Right kidney (tissue), 1 donor: Measurements from ENCODE around the gene PARVB.

Source experiments
- DNase-seq: peaks from one replicate; pipeline ENCODE4 v3.0.0-alpha.2; 2016

PARVB gene

DNA sequence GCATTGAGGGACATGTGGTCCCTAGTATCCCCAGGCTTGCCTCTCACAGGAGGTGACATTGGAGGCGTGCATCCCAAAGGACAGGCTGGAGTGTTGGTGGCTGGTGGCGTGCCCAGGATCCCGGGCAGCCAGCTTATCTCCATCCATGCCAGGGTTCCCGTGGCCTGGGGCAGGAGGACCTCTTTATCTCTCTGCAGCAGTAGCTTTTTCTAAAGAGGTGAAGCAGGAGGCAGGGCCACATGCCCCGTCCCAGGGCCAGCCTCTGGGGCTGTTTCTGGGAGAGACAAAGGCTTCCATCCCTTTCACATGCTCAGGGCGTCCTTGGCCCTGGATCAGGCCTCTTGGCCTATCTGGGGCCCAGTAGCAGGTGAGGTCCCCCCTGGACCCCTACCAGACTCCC is 176.3 kb downstream of the PARVB start:
- no peak for DNase-seq

DNA sequence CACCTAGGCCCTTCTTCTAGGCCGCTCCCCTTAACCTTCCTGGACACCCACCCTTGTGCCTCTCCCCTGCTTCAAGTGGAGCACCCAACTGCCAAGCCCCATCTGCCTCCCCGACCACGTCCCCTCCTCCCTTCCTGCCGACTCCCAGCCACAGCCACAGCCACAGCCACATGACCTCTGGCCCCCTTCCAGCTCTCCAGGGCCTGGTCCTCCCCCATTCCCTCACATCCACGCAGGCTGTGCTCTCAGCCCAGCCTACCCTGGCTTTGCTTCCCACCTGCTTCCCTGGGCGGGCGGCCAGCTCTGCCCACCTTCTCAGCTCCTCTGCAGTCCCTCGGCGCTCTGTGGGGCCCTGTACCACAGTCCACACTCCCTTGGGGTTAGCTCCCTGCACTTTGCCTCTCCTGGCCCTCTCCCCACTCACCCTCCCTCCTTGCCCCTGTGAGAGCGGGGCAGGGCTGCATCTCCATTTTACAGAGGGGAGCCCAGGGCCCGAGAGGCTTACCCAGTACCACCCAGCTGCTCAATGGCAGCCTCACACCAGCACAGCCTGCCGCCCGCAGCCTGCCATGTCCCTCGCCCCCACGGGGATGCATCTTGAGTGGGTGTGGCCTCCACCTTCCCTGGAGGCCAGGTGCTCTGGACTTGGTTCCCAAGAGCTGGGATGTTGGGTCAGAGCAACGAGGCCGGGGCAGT is 176.9 kb downstream of the PARVB start:
- DNase-seq = no peak

DNA sequence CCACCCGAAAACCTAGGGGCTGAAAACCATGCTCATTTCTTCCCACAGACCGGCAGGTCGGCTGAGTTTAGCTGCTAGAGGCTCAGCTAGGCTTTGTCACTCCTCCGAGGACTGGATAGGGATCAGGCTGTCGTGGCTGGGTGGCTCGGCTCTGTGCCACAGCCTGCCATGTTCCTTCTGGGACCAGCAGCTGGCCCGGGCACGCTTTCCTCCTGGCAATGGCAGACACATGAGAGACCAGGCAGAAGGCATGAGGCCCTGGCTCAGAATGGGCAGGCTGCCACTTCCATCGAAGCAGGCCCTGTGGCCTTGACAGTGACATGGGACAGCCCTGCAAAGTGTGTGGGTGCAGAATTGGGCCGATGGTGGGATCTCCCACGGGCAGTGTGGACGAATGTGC is 177.6 kb downstream of the PARVB start:
- no peak for DNase-seq

DNA sequence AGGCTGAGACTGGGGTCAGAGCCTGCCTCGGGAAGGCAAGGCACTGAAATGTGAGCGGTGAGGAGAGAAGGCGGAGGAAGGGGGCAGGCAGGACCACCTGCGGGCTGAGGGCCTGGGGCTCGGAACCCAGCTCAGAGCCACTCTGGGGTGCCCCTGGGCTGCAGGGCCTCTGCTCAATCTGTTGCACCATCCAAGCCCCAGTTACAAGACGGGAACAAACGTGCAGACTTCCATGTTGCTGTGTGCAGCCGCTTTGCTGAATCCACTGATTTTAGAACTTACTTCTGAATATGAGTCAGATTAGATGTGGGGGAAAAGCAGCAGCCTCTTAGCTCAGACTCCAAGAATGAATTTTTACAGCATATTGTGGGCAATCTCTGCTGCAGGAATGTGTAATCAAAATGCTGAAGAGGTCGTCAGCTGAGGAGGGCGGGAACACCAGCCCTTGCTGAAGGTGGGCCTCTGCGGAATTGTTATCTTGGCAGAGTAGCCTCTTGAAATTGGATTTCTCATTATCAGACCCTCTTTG is 178.2 kb downstream of the PARVB start:
- DNase-seq = no peak

DNA sequence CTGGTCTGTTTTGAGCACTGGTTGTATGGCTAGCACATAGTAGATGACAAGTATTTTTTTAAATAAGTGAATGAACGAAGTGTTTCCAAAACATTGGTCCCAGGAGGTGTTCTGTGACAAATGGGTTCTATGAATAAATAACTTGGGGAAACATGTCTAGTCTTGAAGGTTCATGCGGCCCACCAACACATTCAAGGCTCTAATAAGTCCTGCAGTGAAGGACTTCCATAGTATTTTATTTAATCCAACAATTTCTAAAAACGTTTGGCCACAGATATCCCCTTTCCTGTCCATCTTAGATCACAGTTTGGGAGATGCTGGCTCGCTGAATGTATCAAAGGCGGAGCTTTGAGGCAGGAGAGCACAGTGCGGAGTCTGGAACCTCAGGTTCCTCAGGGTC is 179.1 kb downstream of the PARVB start:
- no peak for DNase-seq

DNA sequence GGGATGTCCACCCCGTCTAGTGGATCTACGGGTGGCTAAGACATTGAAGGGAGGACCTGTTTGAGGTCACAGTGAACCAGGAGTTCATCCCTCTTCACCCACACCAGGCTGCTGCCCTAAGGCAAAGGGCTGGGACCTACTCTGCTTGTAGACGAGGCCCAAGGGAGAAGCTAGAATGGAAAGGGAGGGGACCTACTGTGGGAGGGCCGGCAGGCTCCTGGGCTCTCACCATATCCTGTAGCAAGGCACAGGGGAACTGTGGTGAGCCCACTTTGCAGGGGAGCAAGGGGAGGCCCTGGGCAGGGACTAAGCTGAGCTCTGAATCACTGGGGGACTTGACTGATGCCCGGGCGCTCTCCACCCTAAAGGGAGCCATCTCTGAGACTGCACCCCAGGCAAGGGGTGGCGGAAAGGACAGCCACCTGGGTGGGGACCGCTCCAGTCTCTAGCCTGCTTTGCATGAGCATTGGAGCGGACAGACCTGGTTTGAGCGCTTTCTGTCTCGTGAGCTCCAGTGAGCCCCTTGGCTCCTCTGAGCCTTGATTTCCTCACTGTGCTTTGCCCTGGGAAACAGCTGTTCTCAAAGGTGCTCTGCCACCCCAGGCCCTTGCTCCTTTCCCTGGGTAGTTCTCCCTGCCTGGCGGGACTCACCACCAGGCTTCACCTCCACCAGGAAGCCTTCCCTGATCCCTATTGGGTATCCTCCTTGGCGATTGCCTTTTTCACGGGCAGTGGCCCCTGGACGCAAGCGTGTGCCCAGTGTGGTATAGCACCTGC is 180.8 kb downstream of the PARVB start:
- DNase-seq = no peak

DNA sequence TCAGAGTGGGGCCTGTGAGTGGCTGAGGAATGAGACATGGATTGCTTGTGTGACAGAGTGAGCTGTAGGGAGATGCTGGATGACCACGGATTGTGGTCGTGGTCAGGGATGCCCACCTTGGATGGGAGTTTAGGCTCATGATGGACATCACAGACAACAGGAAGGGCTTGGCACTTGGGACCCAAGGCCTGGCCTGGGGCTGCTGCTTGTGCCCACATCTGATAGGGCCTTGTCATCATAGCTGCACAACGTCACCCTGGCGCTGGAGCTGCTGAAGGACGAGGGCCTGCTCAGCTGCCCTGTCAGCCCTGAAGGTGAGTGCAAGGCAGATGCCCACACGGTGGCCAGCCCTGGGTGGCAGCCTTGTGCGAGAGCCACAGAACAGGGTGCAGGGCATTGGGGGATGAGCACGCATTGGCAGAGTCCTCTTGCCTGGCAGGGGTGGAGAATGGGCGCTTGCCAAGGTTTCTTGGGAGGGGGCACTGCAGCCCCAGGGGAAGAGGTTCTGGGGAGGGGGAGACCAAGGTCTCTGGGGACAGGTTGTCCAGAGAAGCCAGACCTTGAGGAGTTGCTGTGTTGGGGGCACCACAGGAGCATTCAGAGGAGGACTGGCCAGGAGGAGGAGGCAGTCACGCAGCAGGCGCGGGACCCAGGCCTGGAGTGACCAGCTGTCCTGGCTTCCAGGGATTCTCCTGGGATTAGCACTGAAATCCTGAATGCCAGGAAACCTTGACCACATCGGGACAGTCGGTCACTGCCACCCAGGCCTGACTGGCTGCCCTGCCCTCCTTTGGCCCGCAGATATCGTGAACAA is 181.6 kb downstream of the PARVB start:
- no peak for DNase-seq

DNA sequence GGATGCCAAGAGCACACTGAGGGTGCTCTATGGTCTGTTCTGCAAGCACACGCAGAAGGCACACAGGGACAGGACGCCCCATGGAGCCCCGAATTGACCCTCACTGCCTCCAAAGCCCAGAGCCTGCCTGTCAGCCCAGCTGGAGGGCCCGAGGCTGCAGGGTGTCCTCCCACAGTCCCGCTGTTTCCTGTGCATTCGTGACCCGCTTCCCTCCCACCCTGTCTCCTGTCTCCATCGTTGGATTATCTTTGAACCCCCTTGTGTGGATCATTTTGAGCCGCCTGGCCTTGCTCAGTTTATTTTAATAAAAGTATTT is 182.2 kb downstream of the PARVB start:
- DNase-seq = no peak

DNA sequence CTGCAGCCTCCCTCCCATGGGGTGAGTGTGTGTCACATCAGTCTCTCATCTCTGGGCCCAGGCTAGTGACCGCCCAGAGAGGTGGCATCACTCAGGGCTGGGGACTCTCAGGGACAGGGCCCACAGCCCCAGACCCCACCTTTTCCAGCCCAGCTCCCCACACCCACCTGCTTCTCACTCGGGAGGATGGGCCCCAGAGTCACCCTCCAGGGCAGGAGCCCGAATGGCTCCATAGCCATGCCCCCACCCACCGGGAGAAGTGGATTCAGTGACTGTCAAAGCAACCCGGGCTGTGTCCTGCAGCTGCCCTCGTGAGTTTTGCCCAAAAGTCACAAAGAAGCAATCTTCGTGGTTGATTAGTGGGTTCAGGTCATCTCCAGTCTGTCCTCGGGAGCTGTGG is 182.6 kb downstream of the PARVB start:
- DNase-seq = no peak

DNA sequence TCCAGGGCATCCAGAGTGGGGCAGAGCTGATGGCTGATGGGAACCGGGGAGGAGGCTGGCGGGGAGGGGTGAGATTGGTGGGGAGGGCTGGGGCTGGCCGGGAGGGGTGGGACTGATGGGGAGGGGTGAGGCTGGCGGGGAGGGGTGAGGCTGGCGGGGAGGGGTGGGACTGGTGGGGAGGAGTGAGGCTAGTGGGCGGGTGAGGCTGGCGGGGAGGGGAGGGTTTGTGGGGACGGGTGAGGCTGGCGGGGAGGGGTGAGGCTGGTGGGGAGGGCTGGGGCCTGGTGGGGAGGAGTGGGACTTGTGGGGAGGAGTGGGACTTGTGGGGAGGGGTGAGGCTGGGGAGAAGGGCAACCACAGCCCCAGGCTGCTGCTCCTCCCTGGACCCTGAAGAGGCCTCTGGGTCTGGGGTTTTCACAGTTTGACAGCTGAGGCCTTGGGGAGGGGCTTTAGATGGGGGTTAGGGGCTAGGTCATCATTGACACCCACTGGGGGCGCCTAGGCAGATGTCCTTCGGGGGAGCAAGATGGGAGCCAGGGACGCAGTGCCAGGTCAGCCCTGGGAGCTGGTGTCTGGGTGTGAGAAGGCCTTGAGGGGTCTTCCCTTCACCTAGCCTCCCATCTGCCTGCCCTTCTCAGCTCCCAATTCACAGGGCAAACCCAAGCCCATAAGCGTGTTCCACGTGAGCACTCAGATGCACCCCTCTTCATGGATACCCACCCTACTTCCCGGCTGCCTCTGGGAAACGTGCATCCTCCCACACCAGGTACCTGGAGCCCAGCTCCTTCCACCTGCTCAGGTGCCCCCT is 183.3 kb downstream of the PARVB start:
- no peak for DNase-seq

DNA sequence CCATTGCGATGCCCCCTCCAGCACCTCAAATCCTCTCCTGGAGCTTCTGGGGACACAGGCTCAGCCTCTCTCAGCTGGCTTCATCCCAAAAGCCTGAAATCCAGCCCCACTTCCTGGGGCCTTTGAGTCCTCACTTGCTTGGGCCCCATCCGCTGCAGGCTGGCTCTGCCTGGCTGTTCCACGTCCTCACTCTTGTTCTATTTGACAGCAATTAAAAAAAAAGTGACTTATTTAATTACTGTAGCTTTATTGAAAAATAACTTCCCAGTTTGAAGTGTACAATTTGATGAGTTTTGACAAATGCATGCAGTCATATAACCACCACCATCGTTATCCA is 183.8 kb downstream of the PARVB start:
- DNase-seq = no peak

DNA sequence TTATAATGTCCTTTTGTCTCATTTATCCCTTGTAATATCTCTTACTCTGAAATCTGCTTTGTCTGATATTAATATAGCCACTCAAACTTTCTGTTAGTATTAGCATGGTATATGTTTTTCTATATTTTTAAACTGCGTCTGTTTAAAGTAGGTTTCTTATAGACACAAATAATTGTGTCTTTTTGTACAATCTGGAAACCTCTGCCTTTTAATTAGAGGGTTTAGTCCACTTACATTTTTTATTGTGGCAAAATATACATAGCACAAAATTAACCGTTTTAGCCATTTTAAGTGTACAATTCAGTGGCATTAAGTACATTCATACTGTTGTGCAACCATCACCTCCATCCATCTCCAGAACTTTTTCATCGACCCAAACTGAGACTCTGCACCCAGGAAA is 185.2 kb downstream of the PARVB start:
- no peak for DNase-seq

DNA sequence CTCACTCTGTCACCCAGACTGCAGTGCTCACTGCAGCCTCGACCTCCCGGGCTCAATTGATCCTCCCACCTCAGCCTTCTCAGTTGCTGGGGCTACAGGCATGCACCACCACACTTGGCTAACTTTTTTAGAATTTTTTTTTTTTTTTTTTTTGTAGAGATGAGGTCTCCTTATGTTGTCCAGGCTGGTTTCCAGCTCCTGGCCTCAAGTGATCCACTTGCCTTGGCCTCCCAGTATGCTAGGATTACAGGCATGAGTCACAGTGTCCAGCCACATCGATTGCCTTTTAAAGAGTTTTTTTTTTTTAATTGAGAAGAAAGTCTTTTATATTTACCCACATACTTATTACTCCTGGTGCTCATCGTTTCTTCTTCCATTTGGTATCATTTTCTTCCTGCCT is 186.6 kb downstream of the PARVB start:
- no peak for DNase-seq

DNA sequence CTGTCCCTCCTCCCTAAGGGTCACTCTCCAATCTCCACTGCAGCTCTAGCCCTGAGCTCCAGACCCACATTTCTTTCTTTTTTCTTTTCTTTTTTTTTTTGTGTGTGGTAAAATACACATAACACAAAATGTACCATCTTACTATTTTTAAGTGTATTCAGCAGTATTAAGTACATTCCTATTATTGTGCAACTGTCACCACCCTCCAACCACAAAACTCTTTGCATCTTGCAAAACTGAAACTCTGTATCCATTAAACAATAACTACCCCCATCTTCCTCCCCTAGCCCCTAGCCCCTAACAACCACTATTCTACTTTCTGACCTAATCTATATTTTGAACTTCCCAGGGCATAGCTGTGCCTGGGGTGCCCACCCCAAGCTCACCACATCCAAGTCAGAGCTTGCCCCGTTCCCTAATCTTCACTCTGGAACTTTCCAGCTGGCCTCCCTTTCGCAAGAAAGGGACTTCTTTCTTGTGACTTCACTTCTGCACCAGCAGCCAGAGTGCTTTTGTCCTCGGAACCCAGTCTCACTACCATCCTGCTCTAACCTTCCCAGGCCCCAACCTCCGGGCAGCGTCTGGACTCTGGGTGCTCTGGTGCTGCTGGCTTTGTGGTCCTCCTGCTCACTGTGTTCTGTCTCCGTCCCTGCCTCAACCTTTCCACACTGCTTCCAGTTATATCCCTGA is 187.3 kb downstream of the PARVB start:
- no peak for DNase-seq

DNA sequence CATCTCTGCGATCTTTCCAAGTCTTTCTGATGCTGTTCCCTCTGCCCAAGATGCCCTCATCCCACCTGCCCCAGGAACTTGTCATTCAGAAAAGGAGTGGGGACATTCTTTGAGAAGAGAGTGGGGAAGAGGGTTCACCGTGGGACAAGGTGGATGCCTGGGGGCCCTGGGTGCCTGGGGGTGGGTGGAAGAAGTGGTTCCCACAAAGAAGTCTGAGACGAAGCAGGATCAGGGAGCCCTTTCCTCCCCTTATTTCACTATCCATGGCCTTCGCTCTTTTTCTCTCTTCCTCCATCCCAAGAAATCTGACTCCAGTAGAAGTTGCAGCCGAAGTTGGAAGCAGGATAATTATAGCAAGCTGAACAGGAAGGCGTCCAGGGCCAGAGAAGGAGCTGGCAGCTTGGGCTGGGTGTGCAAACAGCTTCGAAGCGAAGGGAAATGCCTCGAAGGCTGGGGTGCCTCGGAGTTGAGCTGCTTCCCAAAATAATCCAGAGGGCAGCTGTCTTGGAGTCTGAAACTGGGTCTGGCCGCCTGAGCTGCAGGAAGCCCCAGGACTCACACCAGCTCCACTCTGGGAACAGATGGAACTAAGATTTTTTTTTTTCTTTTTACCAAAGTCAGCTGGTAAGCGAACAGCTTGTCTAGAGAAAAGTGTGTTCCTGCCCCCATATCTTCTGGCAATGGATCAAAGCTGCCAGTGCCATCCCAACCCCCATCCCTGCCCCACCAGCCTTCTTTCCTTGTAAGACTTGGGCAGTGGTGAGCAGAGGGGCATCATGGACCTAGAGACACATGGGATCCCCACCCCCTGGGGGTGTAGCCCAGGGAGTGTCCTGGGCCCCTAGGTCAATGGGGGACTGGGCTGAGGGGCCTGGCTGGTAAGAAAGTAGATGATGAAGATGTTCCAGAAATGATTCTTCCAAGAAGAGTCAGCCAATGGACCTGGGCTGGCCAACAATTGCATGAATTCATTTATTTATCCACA is 188.1 kb downstream of the PARVB start:
- DNase-seq = no peak

DNA sequence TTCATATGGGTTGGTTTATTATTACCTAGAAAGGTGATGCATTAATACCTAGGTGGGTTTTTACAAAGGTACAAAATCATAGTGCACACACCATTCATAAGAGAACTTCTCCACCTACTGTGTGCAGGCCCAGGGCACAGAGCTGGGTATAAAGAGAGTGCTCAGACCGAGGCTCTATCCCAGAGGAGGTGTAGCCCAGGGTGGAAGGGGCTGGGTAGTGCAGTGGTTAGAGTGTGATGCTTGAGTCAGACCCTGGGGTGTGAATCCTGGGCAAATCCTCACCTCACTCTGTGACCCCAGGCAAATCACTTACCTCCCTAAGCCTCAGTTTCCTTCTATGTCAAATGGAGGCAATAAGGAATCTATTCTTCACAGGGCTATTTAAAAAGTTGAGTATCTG is 188.8 kb downstream of the PARVB start:
- no peak for DNase-seq

DNA sequence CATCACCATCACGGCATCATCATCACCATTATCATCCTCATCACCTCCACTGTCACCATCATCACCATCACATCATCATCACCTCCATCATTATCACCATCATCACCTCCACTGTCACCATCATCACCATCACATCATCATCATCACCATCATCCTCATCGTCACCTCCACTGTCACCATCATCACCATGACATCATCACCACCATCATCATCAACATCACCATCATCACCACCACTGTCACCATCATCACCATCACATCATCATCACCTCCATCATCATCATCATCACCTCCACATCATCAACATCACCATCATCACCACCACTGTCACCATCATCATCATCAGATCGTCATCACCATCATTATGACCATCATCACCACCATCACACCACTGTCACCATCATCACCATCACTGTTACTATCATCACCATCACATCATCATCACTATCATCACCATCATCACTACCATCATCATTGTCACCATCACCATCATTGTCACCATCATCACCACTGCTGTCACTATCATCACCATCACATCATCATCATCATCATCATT is 189.5 kb downstream of the PARVB start:
- DNase-seq = no peak

DNA sequence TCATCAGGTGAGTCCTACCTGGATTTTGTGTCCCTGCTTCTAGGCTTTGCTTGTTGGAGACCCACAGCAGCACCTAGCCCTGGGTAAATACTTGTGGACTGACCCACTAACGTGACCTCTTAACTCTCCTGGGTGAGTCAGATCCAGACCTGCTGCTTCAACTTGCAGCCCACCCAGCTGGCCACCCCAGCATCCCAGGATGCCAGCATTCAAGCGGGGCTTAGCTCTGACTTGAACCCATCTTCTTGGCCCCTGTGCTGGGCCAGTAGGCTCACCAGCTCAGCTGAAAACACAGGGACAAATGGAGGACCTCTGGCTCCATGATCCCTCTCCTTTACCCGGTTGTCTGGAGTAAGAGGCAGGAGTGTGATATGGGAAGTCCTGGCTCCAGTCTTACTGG is 190.1 kb downstream of the PARVB start:
- no peak for DNase-seq

DNA sequence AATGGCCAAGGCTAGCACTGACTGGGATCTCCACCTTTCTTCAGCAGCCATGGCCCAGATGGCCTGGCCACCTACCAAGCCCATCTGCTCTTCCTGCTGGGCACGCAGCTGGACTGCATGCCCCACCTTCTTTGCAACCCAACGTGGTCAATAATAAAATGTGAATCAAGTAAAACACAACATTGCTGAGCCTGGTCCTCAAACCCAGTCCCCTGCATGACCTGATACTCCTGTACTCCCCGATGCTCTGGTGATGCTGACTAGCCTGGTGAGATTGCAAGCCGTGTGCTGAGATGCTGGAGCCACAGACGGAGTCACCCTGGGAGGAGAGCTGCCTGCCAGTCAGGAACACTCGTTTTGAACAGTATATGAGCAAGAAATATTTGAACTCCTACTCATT is 190.7 kb downstream of the PARVB start:
- DNase-seq = no peak

DNA sequence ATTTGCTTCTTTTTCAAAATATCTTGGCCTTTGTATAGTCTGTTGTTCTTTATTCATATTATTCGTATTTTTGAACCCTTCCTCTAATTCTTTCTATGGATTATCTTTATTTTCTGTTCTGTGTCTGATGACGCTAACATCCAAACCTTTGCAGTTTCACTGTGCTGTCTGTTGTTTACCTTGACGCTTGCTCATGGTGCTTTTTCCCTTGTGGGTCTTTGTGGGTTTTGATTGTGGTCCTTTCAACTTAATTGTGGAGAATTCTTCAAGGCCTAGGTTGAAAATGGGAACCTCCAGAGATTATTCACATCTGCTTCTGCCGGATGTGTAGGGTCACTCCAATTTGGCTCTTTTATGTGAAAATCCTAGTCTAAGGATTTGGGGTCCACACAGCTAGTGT is 191.2 kb downstream of the PARVB start:
- DNase-seq = no peak
